Mammary epithelial cell (primary cell): ENCODE measurements around the gene TBX2.

Source experiments
- CTCF ChIP-seq, 2 donors: IDR thresholded peaks in 1 of 2; conservative IDR thresholded peaks in 1 of 2; 2 replicates each; pipeline ENCODE4 v1.5.1; 2011 to 2012; ENCODE audit warnings: inconsistent platforms in 2 of 2, low read length in 2 of 2, mild to moderate bottlenecking in 2 of 2, control low read depth in 1 of 2, low read depth in 1 of 2; ENCODE audit not compliant: insufficient read depth in 1 of 2; ENCODE audit errors: extremely low read depth in 1 of 2
- EZH2 ChIP-seq: IDR thresholded peaks from 2 replicates; pipeline ENCODE4 v1.6.1; 2012; ENCODE audit warnings: low read length, inconsistent platforms, borderline replicate concordance

GRCh38 chr17:61436995-61437704 is 37.5 kb downstream of the TBX2 start:
- TF ChIP-seq CTCF (conservative IDR thresholded peaks at IDR 0.05 in 1 of 2, IDR thresholded peaks at IDR 0.05 in 1 of 2; ENCODE audit: extremely low read depth in 1 of 2, insufficient read depth in 1 of 2, low read depth in 1 of 2, low read length in 2 of 2) (no peak), EZH2 (no peak)
